NOMO-1 (cell line): ENCODE measurements around the gene POU2F3.

Experiments
- DNase-seq, 2 experiments: peaks; one replicate each; lab custom pipeline; 2025; ENCODE audit not compliant: unreplicated experiment in 2 of 2; lab: John Stamatoyannopoulos, UW

Gene POU2F3

GRCh38 chr11:120336641-120337354 is 96.9 kb downstream of the POU2F3 start:
- DNase-seq: no peak

- DNase-seq: no peak
Measured at GRCh38 chr11:120337355-120338106, 97.6 kb downstream of the POU2F3 start.

- no peak for DNase-seq
Measured at GRCh38 chr11:120338107-120338933, 98.4 kb downstream of the POU2F3 start.

DNA sequence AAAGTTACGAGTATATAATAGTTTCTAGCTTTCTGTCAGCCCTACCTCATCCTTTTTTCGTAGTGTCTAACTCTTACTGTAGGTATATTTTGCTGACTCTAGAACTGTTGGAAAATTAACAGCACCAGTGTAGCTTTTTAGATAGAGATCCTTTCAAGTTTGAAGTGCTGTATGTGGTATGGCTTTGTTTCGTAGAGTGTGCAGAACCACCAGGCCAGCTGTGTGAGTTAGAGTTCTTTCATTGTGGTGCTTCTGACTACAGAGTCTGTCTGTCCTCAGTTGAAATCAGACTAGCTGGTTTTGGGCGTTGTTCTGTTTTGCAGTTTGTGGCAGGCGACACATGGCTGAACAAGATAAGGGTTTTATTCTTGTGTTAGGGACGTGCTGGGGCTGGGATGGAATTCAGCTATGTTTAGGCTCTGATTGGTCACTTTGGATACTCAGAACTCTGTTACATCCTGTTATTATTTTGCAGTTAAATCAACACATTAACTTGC is 99.5 kb downstream of the POU2F3 start:
- DNase-seq: no peak

DNA sequence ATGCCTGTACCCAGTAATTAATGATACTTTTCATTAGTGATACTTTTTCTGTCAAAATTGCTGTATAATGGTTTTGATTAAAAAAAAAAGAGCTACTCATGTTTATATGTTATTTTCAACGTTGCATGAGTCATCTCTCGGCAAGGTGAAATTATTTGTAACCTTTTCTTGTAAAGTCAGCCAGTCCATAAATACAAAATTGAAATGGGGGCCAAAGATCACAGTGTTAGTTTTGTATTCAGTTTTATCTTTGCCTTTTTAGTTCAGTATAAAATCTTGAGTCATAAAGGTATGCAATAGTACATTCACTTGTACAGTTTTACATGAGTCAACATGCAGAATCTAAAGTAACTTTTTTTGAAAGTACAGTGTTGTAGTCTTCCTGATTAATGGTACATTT is 100.6 kb downstream of the POU2F3 start:
- no peak for DNase-seq

- no peak for DNase-seq
Measured at GRCh38 chr11:120342226-120342625, 102.3 kb downstream of the POU2F3 start.

DNA sequence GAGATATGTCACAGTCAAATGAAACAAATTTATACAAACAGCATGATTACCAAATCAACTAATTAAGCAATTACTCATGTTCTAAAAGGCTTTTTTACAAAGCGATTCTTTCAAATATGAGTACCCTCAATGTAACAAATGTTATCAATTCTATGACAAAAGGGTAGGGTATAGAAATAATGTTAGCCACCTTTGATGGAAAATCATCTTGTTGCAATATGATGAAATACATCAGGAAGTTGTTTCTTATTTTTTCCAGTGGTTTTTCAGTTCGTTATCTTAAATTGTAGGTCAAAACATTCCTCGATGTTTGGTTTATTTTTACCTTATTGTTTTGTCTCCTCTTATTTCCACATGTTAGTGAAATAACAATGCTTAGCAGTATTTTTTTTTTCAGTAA is 102.7 kb downstream of the POU2F3 start:
- DNase-seq: no peak

DNA sequence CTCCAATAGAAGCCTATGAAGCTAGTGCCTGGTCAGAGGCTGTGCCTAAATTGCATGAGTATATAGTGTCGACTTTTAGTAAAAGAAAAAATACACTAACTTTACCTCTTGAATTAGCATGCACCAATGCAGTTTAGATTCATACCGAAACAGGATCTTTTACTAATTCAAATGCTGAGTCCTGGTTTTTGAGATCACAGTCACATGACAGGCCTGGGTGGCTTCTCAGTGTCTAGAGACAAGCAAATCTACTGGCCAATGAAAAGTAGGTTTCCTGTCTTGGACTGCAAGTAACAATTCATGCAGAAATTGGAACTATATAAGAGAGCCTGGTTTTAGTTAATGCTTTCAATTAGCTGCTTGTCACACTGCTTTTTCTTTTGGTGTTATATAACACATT is 103.5 kb downstream of the POU2F3 start:
- DNase-seq: no peak

GRCh38 chr11:120344302-120345004 is 104.5 kb downstream of the POU2F3 start:
- DNase-seq: peak; percentile 72 to 85

DNA sequence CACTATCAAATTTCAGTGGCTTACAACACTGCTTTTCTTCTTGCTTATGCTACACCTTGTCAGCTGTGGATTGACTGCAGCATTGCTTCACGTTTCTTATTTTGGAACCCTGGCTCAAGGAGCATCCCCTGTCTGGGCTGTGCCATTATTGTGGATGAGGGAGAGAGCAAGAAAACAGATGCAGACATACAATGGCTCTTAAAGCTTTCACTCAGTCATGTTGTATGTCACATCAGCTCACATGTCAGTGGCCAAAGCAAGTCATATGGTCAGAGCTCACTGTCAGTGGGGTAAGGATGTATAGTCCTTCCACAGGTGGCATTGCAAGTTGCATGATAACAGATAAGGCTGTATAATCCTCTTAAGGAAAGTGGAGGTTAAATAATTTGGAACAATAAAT is 106.3 kb downstream of the POU2F3 start:
- no peak for DNase-seq

DNA sequence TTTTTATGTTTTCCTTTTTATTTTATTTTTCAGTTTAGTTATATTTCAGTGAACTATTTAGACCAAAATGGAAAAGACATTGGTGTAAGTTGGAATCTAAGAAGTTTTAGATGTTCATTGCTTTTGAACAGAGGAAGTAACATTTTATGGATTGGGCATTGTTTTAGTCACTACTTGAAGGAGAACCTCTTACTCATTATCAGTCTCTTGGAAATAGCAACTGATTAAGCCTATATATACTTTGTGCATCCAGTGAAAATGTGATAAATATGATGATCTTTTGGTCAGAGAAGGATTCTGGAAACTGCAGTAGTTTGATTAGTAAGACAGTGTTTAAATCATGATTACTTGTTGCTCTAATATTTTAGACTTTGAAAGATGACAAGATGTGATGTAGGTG is 110.7 kb downstream of the POU2F3 start:
- no peak for DNase-seq

GRCh38 chr11:120352405-120352804 is 112.5 kb downstream of the POU2F3 start:
- DNase-seq: no peak

- no peak for DNase-seq
Measured at GRCh38 chr11:120354068-120354467, 114.1 kb downstream of the POU2F3 start.

DNA sequence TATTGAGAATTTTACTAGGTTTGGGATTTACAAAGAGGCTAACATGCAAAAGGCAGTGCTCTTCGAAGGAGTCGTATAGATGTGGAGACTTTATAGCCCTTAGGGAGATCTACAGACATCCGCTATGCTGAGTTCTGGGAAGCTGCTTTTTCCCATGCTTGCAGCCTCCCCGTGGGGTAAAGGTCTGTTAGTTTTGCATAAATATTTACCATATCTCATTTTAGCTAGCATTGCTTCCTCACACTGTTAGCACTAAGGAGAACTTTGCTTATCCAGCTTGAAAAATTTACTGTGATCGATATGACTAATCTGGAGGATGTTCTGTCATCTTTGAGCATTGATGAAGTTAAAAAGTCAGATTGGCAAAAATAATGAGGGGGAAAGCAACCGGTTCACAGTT is 114.8 kb downstream of the POU2F3 start:
- DNase-seq: no peak

GRCh38 chr11:120357620-120358019 is 117.7 kb downstream of the POU2F3 start:
- DNase-seq: no peak

GRCh38 chr11:120358729-120359128 is 118.8 kb downstream of the POU2F3 start:
- DNase-seq: no peak

- no peak for DNase-seq
Measured at GRCh38 chr11:120363436-120363835, 123.5 kb downstream of the POU2F3 start.

GRCh38 chr11:120365512-120365911 is 125.6 kb downstream of the POU2F3 start:
- DNase-seq: no peak
